HG02763 (cell line): Measurements from ENCODE around the gene DHRS4L2.
A peak's percentile ranks its signal among the peaks of the same experiment; 100 is the strongest.
"Not testable (repeated sequence)": the region's sequence is repeated elsewhere in the genome, so short reads cannot be mapped to it uniquely, and the experiment has no call there.

Experiments used
- ATAC-seq: cut with Tn5 transposase; IDR thresholded peaks from one replicate; pipeline ENCODE4 v1.9.1; 2021; ENCODE audit warnings: mild to moderate bottlenecking, moderate library complexity; ENCODE audit not compliant: unreplicated experiment

Gene DHRS4L2

GRCh38 chr14:24013654-24014514 lies 25.2 kb downstream of the DHRS4L2 start:
- peak; percentile 54 for ATAC-seq

GRCh38 chr14:24015745-24016144 lies 27.0 kb downstream of the DHRS4L2 start:
- not testable (repeated sequence) for ATAC-seq

DNA sequence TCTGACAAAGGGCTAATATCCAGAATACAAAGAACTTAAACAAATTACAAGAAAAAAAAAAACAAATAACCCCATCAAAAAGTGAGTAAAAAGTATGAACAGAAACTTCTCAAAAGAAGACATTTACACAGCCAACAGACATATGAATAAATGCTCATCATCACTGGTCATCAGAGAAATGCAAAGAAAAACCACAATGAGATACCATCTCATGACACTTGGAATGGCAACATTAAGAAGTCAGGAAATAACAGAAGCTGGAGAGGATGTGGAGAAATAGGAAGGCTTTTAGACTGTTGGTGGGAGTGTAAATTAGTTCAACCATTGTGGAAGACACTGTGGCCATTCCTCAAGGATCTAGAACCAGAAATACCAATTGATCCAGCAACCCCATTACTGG lies 30.2 kb downstream of the DHRS4L2 start:
- not testable (repeated sequence) for ATAC-seq

DNA sequence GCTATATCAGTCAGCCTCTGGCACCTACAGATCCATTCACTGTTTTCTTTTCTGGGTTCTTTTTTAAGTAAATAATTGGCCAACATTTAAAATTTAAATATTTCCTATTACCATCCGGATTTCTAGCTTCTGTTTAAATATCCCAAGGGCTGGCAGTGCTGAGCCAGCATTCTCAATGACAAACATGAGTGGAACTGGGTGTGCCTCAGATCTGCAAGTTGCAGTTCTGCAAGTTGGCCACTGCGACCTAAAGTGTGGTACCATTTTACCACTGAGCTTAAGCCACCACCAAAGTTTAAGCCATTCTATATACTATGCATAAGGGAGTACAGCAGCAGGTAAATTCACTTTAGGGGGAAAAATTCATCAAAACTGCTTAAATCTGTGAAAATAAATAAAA lies 31.2 kb downstream of the DHRS4L2 start:
- ATAC-seq: not testable (repeated sequence)

- not testable (repeated sequence) for ATAC-seq
Observed at GRCh38 chr14:24020520-24020919, 31.8 kb downstream of the DHRS4L2 start.

- ATAC-seq: not testable (repeated sequence)
Observed at GRCh38 chr14:24024939-24025418, 36.2 kb downstream of the DHRS4L2 start.

DNA sequence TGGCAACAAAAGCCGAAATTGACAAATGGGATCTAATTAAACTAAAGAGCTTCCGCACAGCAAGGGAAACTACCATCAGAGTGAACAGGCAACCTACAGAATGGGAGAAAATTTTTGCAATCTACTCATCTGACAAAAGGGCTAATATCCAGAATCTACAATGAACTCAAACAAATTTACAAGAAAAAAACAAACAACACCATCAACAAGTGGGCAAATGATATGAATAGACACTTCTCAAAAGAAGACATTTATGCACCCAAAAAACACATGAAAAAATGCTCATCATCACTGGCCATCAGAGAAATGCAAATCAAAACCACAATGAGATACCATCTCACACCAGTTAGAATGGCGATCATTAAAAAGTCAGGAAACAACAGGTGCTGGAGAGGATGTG lies 41.0 kb downstream of the DHRS4L2 start:
- ATAC-seq: not testable (repeated sequence)

DNA sequence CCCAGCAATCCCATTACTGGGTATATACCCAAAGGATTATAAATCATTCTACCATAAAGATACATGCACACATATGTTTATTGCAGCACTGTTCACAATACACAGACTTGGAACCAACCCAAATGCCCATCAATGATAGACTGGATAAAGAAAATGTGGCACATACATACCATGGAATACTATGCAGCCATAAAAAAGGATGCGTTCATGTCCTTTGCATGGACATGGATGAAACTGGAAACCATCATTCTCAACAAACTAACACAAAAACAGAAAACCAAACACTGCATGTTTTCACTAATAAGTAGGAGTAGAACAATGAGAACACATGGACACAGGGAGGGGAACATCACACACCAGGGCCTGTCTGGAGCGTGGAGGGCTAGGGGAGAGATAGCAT lies 42.6 kb downstream of the DHRS4L2 start:
- not testable (repeated sequence) for ATAC-seq

DNA sequence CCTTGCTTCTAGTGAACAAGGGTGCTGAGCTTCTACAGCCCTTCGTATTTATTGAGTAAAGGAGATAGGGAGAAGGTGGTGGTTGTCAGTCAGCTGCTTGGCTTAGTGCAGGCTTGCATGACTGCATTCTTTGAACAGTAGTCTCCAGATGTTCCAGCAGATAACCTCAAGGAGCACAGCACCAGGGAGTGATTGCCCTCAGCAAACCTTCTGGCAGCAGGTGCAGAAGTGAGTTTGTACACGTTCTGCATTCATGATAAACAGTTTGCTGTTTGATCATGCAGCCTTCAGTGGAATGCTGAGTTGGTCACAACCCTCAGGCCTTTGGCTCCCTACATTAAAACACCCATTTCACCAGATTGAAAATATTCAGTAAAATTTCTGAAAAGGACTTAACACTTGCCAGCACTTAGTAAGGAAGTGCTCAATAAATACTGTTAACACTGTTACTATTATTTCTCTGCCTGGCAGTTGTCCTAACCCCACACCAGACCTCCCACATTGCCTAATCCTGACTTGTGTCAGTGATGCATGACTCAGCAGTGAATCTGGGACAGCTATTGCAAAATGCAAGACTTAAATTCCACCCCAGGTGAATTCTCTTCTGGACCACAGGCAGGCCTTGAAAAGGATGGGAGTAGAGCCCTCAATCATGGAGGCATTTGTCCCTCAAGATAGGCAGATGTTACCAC lies 44.1 kb downstream of the DHRS4L2 start:
- ATAC-seq: no peak

GRCh38 chr14:24035769-24036168 lies 47.0 kb downstream of the DHRS4L2 start:
- ATAC-seq: not testable (repeated sequence)

DNA sequence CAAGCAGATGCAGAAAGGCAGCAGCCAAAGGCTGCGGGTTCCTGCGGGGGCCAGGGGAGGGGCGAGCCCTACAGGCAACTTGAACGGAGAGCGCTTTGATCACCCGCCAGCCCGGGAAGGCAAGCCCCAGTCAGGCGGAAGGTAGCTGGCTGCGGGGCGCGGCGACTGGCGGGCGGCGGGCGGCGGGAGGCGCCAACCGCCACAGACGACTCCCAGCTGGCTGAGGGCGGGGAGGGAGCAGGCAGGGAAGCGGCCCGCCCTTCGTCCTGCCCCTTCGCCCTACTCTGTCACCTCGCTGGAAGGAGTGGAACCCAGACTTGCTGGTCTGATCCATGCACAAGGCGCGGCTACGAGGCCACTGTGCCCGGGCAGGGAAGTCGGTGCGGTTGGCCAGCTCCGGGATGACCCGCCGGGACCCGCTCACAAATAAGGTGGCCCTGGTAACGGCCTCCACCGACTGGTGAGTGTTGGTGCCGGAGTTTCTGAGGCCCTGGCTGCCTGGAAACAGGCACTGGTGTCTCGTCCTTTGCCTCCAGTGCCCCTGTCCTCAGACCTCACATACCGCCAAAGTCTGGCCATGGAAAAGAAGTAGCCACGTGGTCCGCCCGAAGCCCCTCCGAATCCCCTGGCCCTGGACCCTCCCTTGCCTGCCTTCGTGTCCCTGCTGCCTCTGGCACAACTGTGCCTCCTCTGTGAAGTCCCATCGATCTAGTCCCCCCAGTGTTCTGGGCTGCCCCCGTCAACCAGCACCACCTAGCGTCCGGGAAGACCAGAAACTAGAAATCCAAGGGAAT lies 47.6 kb downstream of the DHRS4L2 start:
- peak; percentile 64 for ATAC-seq

DNA sequence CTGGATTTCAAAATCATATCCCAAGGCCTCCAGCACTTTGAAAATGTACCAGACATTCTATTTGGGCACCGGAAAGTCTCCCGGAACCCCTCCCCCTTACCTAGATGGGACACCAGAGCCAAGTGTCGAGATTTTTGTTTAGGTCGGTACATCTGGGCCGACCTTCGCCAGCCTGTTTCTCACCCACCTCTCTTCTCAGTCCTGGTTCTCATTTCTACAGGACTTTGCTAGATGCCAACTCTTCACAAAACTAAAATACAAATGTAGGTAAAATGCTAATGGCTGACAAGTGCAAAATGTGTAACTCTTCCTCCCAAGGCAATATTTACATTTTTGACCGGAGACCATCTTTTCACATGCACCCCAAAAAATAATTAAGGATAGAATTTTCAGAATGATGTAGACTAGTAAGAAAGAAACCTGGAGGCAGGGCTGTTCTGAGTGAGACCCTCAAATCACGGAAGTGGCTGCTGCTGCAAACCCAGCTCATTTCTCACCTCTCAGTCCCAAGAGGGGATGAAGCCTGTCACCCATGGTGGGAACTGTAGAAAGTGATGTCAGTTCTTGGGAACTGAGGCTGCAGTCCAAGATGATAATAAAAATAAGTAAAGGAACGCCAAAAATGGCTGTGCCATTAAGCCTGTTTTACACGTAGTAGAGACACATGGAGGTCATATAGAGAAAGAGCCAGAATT lies 48.4 kb downstream of the DHRS4L2 start:
- not testable (repeated sequence) for ATAC-seq

GRCh38 chr14:24037658-24038037 lies 48.9 kb downstream of the DHRS4L2 start:
- ATAC-seq: no peak

GRCh38 chr14:24038686-24039085 lies 50.0 kb downstream of the DHRS4L2 start:
- ATAC-seq: no peak

DNA sequence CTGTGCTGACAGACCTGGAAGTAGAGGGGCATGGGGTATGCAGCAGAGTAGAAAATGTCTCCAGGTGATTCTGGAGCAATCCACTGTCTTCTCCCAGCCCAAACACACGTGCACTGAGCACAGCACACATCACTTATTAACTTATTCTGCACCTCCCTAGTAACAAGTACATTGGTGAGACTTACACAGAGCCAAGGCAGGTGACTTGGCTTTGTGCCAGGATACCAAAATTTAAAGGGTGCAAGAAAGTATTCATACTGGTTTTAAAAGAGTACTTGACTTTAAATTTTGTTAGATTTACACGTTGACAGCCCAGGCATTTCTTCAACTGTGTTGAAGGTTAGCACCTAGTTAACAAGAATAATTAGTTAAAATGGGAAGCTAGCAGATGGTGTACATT lies 52.0 kb downstream of the DHRS4L2 start:
- ATAC-seq: no peak

DNA sequence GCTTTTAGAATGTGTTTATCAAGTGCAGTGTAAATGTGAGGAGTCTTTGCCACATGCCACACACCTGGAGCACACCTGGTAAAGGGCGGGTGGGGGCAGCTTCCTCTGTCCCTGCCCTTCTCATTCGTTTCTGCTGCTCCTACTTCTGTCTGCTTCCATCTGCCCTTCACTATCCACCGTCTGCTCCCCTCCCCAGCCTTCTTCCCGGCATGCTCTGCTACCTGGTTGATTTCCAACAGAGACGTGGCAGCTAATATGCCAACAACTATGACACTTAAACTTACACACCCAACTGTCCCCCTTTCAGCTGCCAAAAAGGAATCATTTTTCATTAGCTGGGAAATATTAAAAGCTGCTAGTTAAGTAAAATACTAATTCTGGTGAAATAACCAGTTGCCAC lies 54.0 kb downstream of the DHRS4L2 start:
- no peak for ATAC-seq

GRCh38 chr14:24049002-24049401 lies 60.3 kb downstream of the DHRS4L2 start:
- not testable (repeated sequence) for ATAC-seq

- ATAC-seq: not testable (repeated sequence)
Observed at GRCh38 chr14:24050753-24051152, 62.0 kb downstream of the DHRS4L2 start.

DNA sequence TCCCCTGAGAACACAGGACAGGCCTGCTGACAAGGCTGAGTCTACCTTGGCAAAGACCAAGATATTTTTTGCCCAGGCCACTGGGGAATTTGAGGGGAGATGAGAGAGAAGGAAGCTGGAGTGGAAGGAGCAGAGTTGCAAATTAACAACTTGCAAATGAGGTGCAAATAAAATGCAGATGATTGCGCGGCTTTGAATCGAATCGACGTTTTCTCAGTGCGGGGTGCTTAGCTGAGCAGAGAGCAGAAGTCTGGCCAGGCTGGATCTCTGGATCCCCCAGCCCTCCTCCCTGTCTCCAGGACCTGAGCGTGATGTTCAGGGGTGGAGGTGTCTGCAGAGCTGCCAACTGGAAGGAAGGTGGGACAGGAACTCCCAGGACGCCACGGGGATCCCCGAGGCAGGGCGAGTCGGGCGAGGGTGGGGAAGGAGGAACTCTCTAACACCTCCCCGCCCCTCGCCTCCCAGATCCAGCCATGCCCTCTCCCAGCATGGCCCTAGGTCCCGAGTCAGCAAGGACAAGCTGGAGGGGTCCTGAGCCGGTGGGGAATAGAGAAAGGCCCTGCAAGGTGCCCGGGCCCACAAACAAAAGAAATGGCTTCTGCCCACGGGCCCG lies 62.6 kb downstream of the DHRS4L2 start:
- no peak for ATAC-seq
